AG20443 (cell line): ENCODE measurements around the gene LRWD1.
"Not testable (repeated sequence)": the region's sequence is repeated elsewhere in the genome, so short reads cannot be mapped to it uniquely, and the experiment has no call there.

Experiments used
- DNase-seq: peaks from one replicate; pipeline ENCODE4 v3.0.0; 2012; ENCODE audit warnings: low spot score, mixed read lengths

The LRWD1 gene

GRCh38 chr7:102444961-102445673, 19.7 kb upstream of the LRWD1 start:
- no peak for DNase-seq

- DNase-seq = no peak
These were observed 19.1 kb upstream of the LRWD1 start for GRCh38 chr7:102445674-102446071.

GRCh38 chr7:102446387-102447156, 18.2 kb upstream of the LRWD1 start:
- DNase-seq = no peak

- no peak for DNase-seq
These were observed 17.5 kb upstream of the LRWD1 start for GRCh38 chr7:102447311-102447710.

GRCh38 chr7:102449136-102449535, 15.6 kb upstream of the LRWD1 start:
- DNase-seq = no peak

- no peak for DNase-seq
These were observed 14.5 kb upstream of the LRWD1 start for GRCh38 chr7:102450242-102450641.

GRCh38 chr7:102451371-102452054, 13.3 kb upstream of the LRWD1 start:
- peak; percentile 48 for DNase-seq

- no peak for DNase-seq
These were observed 12.3 kb upstream of the LRWD1 start for GRCh38 chr7:102452451-102452850.

- DNase-seq = no peak
These were observed 11.5 kb upstream of the LRWD1 start for GRCh38 chr7:102453319-102453718.

GRCh38 chr7:102454468-102454867, 10.3 kb upstream of the LRWD1 start:
- DNase-seq = no peak

- DNase-seq = not testable (repeated sequence)
These were observed 9.9 kb upstream of the LRWD1 start for GRCh38 chr7:102454932-102455331.

GRCh38 chr7:102455596-102455995, 9.2 kb upstream of the LRWD1 start:
- DNase-seq = no peak

- DNase-seq = no peak
These were observed 8.5 kb upstream of the LRWD1 start for GRCh38 chr7:102456327-102456726.

- DNase-seq = no peak
These were observed 7.3 kb upstream of the LRWD1 start for GRCh38 chr7:102457352-102457924.

- no peak for DNase-seq
These were observed 5.5 kb upstream of the LRWD1 start for GRCh38 chr7:102459221-102459844.

- DNase-seq = no peak
These were observed 4.3 kb upstream of the LRWD1 start for GRCh38 chr7:102460467-102460866.

GRCh38 chr7:102463841-102464576, 775 bp upstream of the LRWD1 start:
- DNase-seq = peak; percentile 46

- no peak for DNase-seq
These were observed 1.3 kb downstream of the LRWD1 start for GRCh38 chr7:102466097-102466496.

GRCh38 chr7:102467581-102468477, 3.0 kb downstream of the LRWD1 start:
- no peak for DNase-seq
